BJ (cell line): Measurements from ENCODE around the gene RNASEH2B. TPM values are rescaled to one million over a fixed set of nuclear protein-coding genes. Genes with fewer than 3 reads are reported as not detected.

Experiments used
- CTCF ChIA-PET: fragments of 350-600 bp; formaldehyde crosslinking; extraction: SDS; loops from one replicate; lab custom pipeline; 2021; ENCODE audit warnings: antibody characterized with exemption, inconsistent platforms; lab: Yijun Ruan, JAX
- POLR2A ChIA-PET: fragments of 300-600 bp; sonication (Branson Sonifier 250); formaldehyde crosslinking; extraction: SDS; loops from one replicate; lab custom pipeline; 2021; ENCODE audit warnings: antibody characterized with exemption; lab: Charles Lee
- DNase-seq: peaks from one replicate; pipeline ENCODE4 v3.0.0-alpha.2; 2011; ENCODE audit warnings: low read depth
- H3K27me3 ChIP-seq: 2 replicates; pipeline ENCODE4 v1.6.0; 2011; ENCODE audit warnings: low read length; ENCODE audit not compliant: control insufficient read depth, insufficient read depth
- H3K36me3 ChIP-seq: 2 replicates; pipeline ENCODE4 v1.5.1; 2011; ENCODE audit warnings: low read length; ENCODE audit not compliant: control insufficient read depth, insufficient read depth
- H3K4me3 ChIP-seq: 2 replicates; pipeline ENCODE4 v1.5.1; 2011; ENCODE audit warnings: low read depth, mild to moderate bottlenecking, control low read depth, low read length
- polyA plus RNA-seq: library from polyadenylated mRNA; depleted of rRNA; stranded (reverse); fragments of >200 nt; gene quantifications from 2 replicates; pipeline ENCODE4 v1.2.3, GENCODE V29; 2011
- TF ChIP-seq, protein P1 (sequence below): IDR thresholded peaks from 2 replicates; pipeline ENCODE4 v1.5.1; 2011; ENCODE audit warnings: low read depth, mild to moderate bottlenecking, control low read depth, inconsistent platforms, low read length, moderate library complexity; ENCODE audit not compliant: insufficient read depth

Gene RNASEH2B
- polyA plus RNA-seq, 1 experiment = 11.3 TPM

DNA sequence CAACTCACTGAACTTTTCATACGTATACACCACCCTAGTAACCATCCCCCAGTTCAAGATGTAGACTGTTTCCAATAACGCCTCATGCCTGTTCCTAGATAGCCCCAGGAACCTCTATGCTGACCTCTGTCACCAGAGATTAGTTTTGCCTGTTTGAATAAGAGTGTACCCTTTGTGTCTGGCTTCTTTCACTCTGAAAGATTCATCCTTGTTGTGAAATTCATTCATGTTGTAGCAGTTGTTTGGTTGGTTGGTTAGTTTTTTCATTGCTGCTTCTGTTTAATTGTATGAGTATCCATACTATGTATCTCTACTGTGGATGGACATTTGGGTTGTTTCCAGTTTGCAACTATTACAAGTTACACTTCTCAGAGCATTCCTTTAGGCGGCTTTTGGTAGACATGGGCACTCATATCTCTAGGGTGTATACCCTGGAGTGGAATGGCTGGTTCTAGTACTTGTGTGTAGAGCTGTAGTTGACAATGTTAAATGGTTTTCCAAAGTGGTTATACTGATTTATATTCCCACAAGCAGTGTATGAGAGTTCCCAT lies 1.6 kb downstream of the RNASEH2B start:
- TF ChIP-seq, protein P1, sequence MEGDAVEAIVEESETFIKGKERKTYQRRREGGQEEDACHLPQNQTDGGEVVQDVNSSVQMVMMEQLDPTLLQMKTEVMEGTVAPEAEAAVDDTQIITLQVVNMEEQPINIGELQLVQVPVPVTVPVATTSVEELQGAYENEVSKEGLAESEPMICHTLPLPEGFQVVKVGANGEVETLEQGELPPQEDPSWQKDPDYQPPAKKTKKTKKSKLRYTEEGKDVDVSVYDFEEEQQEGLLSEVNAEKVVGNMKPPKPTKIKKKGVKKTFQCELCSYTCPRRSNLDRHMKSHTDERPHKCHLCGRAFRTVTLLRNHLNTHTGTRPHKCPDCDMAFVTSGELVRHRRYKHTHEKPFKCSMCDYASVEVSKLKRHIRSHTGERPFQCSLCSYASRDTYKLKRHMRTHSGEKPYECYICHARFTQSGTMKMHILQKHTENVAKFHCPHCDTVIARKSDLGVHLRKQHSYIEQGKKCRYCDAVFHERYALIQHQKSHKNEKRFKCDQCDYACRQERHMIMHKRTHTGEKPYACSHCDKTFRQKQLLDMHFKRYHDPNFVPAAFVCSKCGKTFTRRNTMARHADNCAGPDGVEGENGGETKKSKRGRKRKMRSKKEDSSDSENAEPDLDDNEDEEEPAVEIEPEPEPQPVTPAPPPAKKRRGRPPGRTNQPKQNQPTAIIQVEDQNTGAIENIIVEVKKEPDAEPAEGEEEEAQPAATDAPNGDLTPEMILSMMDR = no peak
- DNase-seq = no peak
- Histone ChIP-seq H3K36me3 (no peaks in the 10 kb centered on the region), H3K27me3 (no peaks in the 10 kb centered on the region), H3K4me3 (no peak overlapping the region)
- ChIA-PET POLR2A (no interaction called here), CTCF (interaction anchor here (0.7 to 2.5 kb wide), 19 partner anchors 9 to 1136 kb away, joined by 3 to 10 read pairs (median 5); no protein-coding TSS in a partner anchor)

- CTCF ChIA-PET = interaction anchor here (0.6 to 2.5 kb wide), 30 partner anchors 10 to 1137 kb away, joined by 3 to 10 read pairs (median 4); no protein-coding TSS in a partner anchor
- TF ChIP-seq, protein P1 = peak; percentile 94
- POLR2A ChIA-PET = no interaction called here
Measured at GRCh38 chr13:50911937-50912795, 2.6 kb downstream of the RNASEH2B start.

GRCh38 chr13:50912851-50913250 lies 3.3 kb downstream of the RNASEH2B start:
- DNase-seq = no peak
- TF ChIP-seq, protein P1 = no peak
- Histone ChIP-seq H3K4me3 (no peak overlapping the region), H3K36me3 (no peaks in the 10 kb centered on the region), H3K27me3 (no peaks in the 10 kb centered on the region)
- ChIA-PET POLR2A (no interaction called here), CTCF (interaction anchor here (0.7 to 2.5 kb wide), 6 partner anchors 14 to 935 kb away, joined by 3 to 10 read pairs (median 6); no protein-coding TSS in a partner anchor)

More at GRCh38 chr13:50911937-50912795, 2.6 kb downstream of the RNASEH2B start:
- Histone ChIP-seq H3K4me3 (no peak overlapping the region), H3K27me3 (no peaks in the 10 kb centered on the region), H3K36me3 (no peaks in the 10 kb centered on the region)
- DNase-seq = no peak

DNA sequence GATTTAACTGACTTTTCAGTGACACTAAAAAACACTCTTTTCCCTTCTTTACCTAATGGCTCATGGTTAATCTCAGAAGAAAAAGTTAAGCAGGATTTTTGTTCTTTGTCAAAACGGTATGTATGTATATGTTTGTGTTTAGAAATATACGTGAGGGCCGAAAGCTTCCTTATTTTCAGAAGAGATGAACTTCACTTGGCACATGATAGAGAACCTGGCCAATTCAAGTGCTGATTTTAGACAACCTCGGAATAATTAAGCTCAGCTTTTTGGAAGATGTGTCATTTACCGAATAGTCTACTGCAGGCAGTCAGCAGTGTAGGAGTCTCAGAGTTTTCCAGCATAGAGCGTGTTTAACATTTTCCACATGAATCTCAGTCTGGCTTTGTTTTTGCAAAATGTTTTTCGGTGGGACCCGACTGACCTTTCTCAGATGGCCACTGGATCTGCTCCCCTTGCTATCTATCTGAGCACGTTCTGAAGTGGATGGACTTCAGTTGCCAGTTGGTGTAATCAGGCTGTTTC lies 4.6 kb downstream of the RNASEH2B start:
- no peak overlapping the region for H3K4me3 ChIP-seq
- CTCF ChIA-PET = interaction anchor here (0.6 kb wide), 1 partner anchor 829 kb away, joined by 3 read pairs; no protein-coding TSS in a partner anchor
- no peak for DNase-seq
- H3K36me3 ChIP-seq = no peaks in the 10 kb centered on the region
- no peaks in the 10 kb centered on the region for H3K27me3 ChIP-seq
- TF ChIP-seq, protein P1 = no peak
- POLR2A ChIA-PET = no interaction called here

GRCh38 chr13:50914848-50915247 lies 5.3 kb downstream of the RNASEH2B start:
- Histone ChIP-seq H3K27me3 (no peaks in the 10 kb centered on the region), H3K4me3 (no peak overlapping the region), H3K36me3 (no peaks in the 10 kb centered on the region)
- TF ChIP-seq, protein P1 = no peak
- ChIA-PET CTCF (interaction anchor here (1.1 kb wide), 1 partner anchor 829 kb away, joined by 3 read pairs; no protein-coding TSS in a partner anchor), POLR2A (no interaction called here)
- no peak for DNase-seq
